GM19239 (cell line): ENCODE results near the gene EIF1.
A peak's percentile ranks its signal among the peaks of the same experiment; 100 is the strongest.
"Not testable (repeated sequence)": the region's sequence is repeated elsewhere in the genome, so short reads cannot be mapped to it uniquely, and the experiment has no call there.

Experiments
- DNase-seq: peaks from one replicate; pipeline ENCODE4 v3.0.0; 2011; ENCODE audit warnings: low spot score; ENCODE audit not compliant: insufficient read length
- FAIRE-seq: peaks from 2 replicates; lab custom pipeline; 2011; peaks lifted over from hg19 to GRCh38; lab: Jason Lieb, UNC

EIF1 gene

DNA sequence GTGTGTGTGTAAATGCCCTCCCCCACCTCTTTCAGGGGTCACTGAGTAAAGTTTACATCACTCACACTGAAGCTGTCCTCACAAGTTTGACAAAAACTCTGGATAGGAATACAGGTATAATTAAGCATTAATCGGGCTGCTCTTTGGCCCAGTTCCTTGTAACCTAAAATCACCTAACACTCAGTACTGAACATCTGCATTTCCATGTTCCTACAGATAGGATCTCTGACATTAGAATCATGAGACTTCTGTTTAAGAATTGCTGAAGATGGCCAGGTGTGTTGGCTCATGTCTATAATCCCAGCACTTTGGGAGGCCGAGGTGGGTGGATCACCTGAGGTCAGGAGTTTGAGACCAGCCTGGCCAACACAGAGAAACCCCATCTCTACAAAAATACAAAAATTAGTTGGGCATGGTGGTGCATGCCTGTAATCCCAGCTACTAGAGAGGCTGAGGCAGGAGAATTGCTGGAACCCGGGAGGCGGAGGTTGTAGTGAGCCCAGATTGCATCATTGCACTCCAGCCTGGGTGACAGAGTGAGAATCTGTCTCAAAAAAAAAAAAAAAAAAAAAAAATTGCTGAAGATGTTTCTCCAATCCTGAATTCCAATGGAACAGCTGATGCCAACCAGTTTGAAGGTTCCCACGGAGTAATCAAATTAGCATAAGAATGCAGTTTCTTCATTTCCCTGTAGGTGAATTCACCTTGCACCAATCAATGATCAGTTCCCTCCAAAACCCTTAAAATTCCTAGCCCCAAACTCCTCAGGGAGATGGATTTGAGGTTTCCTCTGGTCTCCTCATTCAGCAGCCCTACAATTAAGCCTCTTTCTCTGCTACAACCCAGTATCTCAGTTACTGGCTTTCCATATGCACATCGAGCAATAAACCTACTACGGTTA is 13.3 kb upstream of the EIF1 start:
- FAIRE-seq, result not testable (repeated sequence)

GRCh38 chr17:41676058-41676419 is 12.6 kb upstream of the EIF1 start:
- FAIRE-seq, result no peak

More for the DNA sequence above, 13.3 kb upstream of the EIF1 start:
- not testable (repeated sequence) for DNase-seq

GRCh38 chr17:41678411-41678906 is 10.2 kb upstream of the EIF1 start:
- FAIRE-seq (no peak), DNase-seq (no peak)

More at GRCh38 chr17:41676058-41676419, 12.6 kb upstream of the EIF1 start:
- no peak for DNase-seq

GRCh38 chr17:41678907-41679739 is 9.6 kb upstream of the EIF1 start:
- peak; percentile 90 for FAIRE-seq

GRCh38 chr17:41679740-41680425 is 8.8 kb upstream of the EIF1 start:
- DNase-seq, result no peak
- no peak for FAIRE-seq

More at GRCh38 chr17:41678907-41679739, 9.6 kb upstream of the EIF1 start:
- no peak for DNase-seq

- FAIRE-seq (no peak), DNase-seq (no peak)
Measured at GRCh38 chr17:41680426-41681040, 8.2 kb upstream of the EIF1 start.

- FAIRE-seq, result no peak
- DNase-seq, result no peak
Measured at GRCh38 chr17:41681776-41682175, 6.9 kb upstream of the EIF1 start.

DNA sequence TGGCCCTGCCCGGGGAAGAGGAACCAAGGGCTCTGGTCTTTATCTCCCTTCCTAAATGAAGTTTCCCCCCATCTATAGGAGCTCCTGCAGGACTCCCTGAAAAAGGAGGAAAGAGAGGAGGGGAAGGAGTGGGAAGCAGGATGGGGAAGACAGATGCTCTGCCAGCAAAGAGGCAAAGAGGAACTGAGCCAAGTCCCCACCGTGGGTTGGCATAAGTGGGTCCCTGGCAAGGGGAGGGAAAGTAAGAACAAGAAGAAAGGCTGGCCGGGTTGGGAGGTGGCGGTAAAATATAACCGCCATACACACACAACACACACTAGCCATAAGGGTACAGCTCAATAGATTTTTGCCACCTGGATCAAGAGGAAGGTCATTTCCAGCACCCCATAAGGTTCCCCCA is 6.1 kb upstream of the EIF1 start:
- FAIRE-seq, result no peak
- no peak for DNase-seq

- DNase-seq, result no peak
Measured at GRCh38 chr17:41683441-41684007, 5.2 kb upstream of the EIF1 start.

DNA sequence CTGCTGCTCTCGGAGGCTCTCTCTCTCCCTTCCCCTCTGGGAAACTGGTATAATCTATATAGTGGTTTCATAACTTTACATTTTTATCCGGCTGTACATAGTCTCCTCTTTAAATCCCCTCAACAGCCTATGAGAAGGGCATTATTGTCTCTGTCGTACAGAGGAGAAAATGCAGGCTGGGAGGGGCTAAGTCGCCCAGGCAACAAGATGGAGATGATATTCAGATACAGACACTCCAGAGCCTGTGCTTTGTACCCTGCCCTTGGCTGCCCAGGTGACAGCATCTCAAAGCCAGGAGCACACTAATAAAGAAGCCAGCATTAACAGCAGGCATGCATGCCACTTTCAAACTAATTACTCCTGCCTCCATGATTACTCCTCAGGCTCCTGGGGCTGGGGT is 4.7 kb upstream of the EIF1 start:
- DNase-seq (no peak), FAIRE-seq (no peak)

More at GRCh38 chr17:41683441-41684007, 5.2 kb upstream of the EIF1 start:
- no peak for FAIRE-seq

- DNase-seq, FAIRE-seq: not testable (repeated sequence)
Measured at GRCh38 chr17:41685753-41686152, 2.9 kb upstream of the EIF1 start.

GRCh38 chr17:41686281-41686680 is 2.4 kb upstream of the EIF1 start:
- DNase-seq, result no peak
- FAIRE-seq, result no peak

- FAIRE-seq, result no peak
- no peak for DNase-seq
Measured at GRCh38 chr17:41687828-41688640, 651 bp upstream of the EIF1 start.

GRCh38 chr17:41689497-41690299 is 1.0 kb downstream of the EIF1 start:
- DNase-seq, result no peak

DNA sequence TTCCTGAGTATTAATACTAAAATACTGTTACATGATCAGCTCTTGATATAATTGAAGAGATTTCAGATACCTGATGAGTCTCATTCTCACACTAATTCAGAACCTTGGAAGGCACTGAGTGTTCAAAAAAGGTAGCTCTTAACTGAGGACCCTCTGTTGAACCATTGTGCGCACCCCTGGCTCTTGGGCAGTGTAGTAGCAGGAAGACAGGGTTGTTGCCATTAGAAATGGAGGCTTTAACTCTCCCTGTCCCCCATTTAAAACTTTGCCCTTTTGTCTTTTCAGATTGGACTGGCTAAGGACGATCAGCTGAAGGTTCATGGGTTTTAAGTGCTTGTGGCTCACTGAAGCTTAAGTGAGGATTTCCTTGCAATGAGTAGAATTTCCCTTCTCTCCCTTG is 1.8 kb downstream of the EIF1 start:
- FAIRE-seq, result no peak

More at GRCh38 chr17:41689497-41690299, 1.0 kb downstream of the EIF1 start:
- peak; percentile 84 for FAIRE-seq

DNA sequence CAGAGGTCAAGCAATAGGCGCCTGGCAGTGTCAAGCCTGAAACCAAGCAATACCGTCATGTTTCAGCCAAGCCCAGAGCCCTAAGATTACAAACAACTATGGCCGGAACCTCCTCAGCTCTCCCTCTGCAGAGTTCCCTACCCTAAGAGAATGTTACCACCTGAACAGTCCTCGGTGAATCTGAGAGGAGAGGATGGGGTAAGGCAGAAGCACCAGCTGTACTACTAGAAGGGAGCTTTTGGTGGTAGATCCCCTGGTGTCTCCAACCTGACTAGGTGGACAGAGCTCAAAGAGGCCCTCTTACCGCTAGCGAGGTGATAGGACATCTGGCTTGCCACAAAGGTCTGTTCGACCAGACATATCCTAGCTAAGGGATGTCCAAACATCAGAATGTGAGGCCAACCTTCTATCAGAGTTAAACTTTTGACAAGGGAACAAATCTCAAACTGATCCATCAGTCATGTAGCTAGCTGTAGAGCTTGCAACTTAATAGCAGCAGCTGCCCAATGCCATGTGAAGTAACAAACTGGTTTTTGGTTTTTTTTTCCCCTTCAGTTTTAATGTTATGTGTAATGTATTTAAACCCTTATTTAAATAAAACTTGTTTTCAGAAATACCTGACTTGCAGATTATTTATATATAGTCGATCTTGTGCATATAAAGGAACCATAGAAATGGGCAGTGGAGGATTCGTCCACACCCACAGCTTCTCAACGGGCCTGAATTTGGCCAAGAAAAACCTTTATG is 2.5 kb downstream of the EIF1 start:
- FAIRE-seq (no peak), DNase-seq (no peak)

More for the DNA sequence above, 1.8 kb downstream of the EIF1 start:
- DNase-seq, result no peak
